ENCODE measurements around the gene TSPAN18. TPM values are rescaled to one million over a fixed set of nuclear protein-coding genes. Genes with fewer than 3 reads are reported as not detected.
A peak's percentile ranks its signal among the peaks of the same experiment; 100 is the strongest.

Gene TSPAN18
- polyA plus RNA-seq, 4 donors: 53.1 to 61.4 (median 57.6) TPM

DNA sequence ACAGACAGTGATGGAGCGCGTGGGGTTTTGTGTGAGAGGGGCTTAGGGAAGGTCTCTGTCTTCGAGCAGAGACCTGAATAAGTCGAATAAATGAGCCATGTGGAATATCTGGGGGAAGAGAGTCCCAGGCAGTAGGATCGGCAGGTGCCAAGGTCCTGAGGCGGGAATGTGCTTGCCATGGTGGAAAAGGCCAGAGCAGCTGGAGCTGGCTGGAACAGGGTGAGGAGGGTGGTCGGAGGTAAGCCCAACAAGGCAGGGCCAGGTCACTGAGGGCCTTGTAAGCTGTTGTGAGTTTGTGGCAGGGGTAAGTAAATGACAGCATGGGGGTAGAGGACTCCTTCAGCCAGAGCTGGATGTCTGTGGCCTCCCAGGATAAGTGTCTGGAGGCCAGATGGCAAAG is 152.7 kb downstream of the TSPAN18 start:
- DNase-seq (ENCODE audit: low read depth in 4 of 4, low spot score in 3 of 4): no peak

DNA sequence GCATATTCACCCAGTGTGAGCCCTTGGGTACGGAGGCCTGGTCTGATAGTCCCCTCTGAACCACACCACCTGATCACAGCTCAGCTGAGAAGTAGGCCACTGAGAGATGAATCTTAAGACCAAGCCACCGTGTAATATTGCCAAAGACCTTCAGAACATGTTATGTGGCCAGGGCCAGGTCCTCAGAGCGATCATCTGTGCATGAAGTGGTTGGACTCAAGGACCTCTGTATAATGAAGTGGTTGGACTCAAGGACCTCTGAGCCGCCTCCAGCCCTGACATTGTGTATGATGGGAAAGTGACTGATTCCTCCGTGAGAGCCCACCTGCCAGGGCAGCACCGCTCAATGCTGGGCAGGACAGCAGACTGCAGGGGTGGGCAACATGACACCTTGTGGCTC is 153.7 kb downstream of the TSPAN18 start:
- DNase-seq (ENCODE audit: low read depth in 4 of 4, low spot score in 3 of 4): no peak

DNA sequence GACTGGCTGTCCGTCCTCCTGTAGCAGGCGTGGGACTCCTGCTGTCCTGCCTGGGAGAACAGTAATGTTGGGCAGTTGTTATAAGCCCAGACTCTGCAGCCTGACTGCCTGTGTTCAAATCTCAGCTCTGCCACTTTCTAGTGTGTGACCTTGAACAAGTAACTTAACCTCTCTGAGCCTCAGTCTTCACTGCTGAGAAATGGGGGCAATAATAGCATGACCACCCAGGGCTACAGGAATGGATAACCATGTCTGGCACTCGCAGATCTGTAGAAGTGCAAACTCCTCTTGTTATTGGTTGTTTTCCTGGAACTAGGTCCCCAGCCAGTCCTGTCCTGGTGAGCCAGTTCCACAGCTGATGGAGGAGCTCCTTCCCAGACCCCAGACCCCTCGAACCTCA is 154.2 kb downstream of the TSPAN18 start:
- DNase-seq (ENCODE audit: low read depth in 4 of 4, low spot score in 3 of 4): no peak

DNA sequence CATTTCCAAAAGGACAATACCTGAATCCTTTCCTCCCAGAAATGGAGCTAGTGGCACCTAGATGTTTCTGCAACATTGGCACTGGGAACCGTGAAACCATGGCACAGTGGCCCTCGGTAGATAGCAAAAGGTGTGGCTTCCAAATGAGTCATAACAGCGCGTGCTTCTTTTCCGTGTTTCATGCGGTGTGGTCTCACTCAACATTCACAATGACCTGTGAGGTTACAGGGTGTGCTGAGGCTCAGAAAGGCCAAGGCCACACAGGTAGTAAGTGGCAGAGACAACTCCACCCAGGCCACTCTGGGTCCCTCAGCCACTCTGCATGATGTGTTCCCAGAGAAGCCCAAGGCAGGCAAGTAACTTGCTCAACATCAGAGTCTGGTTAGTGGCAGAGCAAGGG is 156.5 kb downstream of the TSPAN18 start:
- no peak for DNase-seq (ENCODE audit: low read depth in 4 of 4, low spot score in 3 of 4)

DNA sequence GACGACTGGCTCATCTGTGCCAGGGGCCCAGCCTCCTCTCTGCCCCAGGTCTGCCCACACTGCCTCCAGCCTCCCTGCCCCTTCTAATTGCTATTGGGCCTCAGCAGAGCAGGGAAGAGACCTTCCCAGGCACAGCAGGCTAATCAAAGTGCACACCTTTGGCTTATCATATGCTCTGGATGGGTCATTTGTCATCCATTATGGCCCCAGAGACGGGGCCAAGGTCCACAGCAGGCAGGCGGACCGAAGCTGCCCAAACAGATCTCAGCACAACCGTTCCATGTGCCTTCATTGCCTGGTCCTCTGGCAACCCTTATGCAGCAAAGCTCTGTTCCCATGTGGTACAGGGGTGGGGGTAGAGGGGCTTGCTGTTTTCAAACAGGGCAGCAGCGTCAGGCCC is 157.3 kb downstream of the TSPAN18 start:
- DNase-seq (ENCODE audit: low read depth in 4 of 4, low spot score in 3 of 4): no peak

DNA sequence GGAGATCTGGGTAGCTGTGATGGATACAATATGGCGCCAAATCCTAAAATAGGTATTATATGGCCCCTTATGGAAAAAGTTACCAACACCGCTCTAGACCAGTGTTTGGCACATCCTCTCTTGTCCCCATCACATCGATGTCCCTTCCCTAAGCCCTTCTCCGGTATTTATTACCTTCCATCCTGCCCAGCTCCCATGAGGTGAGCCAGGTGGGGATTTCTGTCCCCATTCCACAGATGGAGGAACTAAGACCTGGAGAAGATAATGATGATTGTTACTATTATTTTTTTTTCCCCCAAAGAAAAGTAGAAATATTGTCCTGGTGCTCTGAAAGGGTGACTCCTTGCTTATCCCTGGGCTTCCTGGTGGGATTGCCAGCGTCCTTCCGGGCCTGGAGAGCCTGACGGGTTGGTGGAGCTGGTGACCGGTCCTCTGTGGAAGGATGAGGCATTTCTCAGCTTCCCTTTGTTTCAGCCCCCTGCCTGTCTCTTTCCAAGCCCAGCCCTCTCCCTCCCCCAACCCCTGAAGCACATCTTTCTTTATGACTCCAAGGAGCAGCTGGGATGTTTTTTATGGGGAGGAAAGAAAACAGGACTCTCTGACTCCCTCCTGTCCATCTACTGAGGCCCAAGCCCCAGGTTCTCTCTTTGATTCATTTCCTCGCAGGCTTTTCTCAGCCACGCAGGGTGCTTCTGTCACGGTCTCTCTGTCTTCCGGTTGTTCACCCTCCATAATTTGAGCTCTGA is 158.5 kb downstream of the TSPAN18 start:
- DNase-seq (ENCODE audit: low read depth in 4 of 4, low spot score in 3 of 4): no peak

DNA sequence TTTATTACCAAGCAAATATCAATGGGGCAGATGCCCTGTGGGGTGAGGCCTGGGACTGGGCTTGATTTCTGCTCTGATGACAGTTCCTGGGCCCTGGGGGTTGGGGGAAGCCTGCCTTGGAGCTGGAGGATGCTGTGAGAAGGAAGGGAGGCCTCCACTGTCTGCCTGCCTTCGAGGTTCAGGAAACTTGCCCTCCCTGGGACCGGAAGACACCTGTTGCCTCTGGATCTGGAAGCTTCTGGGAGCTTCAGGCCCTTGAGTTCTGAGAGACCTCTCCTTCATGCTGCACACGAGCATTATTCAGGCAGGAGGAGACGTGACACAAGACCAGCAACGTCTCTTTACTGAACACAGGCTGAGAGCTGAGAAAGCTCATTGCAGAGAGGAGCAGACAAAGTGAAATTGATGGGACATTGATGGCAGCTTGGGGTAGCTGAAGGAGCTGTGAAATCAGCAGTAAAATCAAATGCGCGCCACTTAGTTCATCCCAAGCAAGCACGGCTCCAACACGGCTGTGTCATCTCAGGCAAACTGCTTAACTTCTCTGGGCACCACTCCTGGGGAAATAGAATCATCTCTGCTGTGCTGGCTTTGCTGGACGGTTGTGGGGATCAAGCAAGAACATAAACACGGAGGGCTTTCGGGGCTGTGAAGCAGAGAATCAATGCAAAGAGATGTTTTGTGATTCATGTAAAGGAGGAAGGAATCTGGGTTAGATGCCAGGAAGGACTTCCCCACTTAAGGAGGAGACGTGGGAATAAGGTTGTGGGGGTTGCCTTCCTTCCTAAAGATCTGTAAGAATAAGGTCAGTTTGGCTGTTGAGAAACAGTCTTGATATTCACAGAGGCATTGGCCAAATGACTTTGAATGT is 159.4 kb downstream of the TSPAN18 start:
- DNase-seq (ENCODE audit: low read depth in 4 of 4, low spot score in 3 of 4): no peak

DNA sequence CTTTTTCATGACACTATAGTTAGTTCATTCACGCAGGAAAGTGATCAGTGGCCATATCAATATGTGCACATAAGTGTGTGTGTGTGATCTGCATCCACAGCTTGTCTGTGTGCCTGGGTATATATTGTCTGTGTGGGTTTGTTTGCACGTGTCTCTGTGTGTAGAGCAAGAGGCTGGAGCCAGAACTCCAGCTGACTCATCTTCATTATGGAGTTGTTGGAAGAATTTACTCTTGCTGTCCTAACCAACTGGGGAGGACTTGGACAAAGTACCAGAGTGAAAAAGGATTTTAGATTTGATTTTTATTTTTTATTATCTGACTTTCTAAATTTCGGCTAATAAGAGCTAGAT is 160.0 kb downstream of the TSPAN18 start:
- DNase-seq (ENCODE audit: low read depth in 4 of 4, low spot score in 3 of 4): no peak

DNA sequence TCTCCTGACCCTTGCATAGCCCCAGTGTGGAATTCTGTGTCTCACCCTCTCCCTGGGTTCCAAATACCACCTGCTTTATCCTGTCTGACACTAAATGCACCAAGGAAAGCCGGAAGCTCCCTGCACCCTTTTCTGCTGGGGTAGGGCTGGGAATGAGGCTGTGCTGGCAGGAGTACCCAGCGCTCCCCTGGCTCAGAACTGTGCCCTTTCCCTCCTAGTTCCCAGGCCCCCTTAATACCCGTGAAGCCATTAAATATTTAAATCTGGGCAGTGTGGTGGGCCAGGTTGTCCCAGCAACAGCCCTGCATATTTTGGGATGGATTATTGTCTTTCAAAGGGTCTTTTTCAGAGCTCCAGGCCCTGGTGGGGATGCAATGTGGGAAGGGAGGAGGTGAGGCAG is 160.9 kb downstream of the TSPAN18 start:
- no peak for DNase-seq (ENCODE audit: low read depth in 4 of 4, low spot score in 3 of 4)

DNA sequence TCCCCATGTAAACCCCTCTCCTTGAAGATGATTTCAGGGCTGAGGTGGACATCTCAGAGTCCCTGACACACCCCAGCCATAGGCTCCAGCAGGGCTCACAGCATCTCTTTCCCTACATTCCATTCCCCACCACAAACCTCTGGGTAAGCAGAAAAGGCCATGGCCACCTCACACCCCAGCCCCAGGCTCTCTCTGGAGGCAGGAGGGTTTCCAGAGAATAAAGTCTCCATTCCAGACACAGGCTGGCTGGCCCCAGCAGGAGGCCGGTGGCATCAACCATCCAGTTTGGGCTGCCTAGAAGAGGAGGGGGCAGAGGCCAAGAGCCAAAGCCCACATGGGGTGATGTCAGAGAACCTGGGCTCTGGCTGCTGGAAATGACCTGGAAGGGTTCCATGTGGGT is 162.5 kb downstream of the TSPAN18 start:
- DNase-seq (ENCODE audit: low read depth in 4 of 4, low spot score in 3 of 4): no peak

DNA sequence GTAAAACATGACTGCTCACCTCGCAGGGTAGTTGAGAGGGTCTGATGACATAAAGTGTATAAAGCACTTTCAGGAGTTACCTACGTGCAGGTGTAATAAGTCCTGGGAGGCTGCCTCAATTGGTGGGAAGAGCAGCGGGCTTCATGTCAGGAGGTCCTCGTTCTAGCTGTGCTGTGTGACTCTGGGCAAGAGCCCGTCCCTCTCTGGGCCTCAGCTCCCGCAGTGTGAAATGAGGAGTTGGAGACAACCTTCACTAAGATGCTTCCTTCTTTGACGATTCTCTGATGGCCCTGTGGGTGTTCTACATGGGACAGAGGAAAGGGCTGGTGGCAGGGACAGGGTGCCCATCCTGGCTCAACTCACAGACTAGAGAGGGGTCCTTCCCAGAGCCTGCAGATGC is 166.1 kb downstream of the TSPAN18 start:
- DNase-seq (ENCODE audit: low read depth in 4 of 4, low spot score in 3 of 4): no peak

DNA sequence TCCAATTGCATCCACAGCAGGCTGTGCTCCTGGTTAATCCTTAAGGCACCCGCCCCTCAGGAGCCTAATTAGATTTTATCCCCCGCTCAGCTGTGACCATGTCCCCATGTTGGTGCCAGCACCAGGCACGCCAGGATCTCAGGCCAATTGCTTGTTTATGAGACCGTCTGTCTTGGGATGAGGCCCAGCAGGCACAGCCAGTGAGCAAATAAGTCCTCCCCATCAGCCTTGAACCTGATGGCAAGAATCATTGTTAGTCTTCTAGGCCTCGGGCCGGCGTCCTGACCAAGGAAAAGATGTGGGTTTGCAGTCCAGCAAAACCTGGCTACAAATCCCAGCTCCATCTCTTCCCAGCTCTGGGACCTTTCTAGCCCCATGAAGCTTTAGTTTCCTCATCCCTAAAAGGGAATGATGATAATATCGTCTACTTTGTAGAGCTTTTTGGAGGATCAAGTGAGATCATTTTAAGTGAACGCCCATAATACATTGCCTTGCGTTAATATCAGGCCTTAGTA is 166.6 kb downstream of the TSPAN18 start:
- DNase-seq (ENCODE audit: low read depth in 4 of 4, low spot score in 3 of 4): no peak

DNA sequence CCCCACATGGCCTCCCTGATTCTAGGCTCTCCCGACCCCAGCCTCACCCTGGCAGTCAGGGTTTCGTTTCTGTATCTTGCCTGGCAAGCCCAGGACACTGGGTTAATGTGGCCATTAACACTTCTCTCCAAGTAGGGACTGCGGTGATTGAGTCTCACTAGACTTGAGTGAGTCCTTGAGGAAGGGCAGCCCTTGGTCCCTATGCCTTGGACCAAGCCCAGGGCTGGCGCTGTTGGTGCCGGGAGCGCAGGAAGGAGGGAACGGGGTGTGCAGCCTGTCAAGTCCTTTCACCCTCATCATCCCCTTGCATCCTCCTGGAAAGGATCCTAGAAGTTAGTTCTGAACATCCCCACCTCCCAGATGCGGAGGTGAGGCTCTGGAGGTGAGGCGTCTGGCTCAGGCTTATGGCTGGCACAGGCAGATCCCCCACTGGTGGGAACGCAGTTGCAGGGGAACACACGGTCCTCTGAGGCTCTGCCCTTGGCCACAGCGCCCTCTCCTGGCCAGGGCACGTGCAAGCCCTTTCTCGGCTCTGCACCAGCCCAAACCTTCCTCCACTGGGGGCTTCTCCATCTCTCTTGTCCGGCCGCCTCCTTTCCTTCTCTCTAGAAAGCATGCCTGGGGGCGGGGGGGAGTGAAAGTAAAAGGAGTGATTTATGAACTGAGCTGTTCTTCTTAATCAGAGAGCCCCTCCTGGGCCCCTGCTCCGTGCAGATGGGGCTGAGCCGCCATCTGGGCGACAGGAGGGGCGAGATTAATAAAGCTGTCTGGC is 167.3 kb downstream of the TSPAN18 start:
- DNase-seq (ENCODE audit: low read depth in 4 of 4, low spot score in 3 of 4): peak; percentile 53 to 63 (median 56)

DNA sequence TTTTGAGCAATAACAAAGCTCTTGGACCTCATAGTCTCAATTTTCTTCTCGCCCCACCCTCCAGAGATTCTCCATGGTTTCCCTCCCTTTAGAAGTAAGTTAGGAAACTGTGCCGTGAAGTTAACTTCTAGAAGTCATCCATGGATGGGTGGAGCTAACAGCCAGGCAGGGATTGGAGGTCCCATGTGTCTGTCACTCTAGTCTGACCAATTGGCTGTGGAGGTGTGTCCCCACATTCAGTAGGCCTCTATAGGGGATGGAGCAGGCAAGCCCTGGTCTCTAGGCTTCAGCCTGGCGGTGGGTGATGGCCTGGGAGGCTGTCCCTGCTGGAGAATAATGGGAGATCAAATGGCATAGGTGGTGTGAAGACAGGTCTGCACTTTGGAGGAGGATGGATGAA is 173.2 kb downstream of the TSPAN18 start:
- DNase-seq (ENCODE audit: low read depth in 4 of 4, low spot score in 3 of 4): no peak

DNA sequence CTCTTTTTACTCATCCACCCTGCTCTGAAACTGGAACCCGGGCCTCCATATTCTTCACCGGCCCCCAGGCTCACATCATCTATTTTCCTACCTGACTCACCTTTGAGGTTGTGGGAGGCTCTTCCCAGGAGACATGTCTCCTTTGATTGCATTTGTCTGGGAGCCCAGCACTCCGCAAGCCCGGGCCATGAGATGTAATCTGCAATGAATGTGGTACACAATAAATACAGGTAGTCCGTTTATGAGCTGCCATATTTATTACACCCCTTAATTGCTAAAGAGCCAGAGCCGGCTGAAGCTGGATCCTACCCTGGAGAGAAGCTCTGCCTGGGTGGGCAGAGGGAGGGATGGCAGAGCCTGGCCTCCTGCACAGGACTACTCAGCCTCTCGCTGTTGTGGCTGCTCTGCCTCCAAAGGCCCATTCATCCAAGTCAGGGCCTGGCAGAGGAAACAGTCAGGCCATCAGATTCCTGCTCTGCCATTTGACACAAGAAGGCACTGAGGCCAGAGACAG is 174.4 kb downstream of the TSPAN18 start:
- no peak for DNase-seq (ENCODE audit: low read depth in 4 of 4, low spot score in 3 of 4)

DNA sequence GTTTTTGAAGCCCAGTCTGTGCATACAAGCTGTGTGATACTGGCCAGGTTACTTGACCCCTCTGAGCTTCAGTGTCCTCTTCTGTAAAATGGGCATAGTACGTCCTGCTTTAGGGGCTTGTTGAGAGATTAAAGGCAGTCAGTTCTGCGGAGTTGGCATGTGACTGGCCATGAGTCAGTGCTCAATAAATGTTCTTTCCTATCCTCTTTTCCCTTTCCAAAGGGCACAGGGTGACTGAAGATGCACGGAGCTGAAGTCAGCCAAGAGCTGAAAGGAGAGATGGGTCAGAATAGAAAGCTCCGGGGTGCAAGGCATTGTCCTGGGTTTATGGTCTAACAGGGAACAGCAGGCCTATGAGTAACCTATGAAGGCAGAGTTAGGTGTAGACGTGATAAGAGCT is 175.0 kb downstream of the TSPAN18 start:
- DNase-seq (ENCODE audit: low read depth in 4 of 4, low spot score in 3 of 4): no peak

DNA sequence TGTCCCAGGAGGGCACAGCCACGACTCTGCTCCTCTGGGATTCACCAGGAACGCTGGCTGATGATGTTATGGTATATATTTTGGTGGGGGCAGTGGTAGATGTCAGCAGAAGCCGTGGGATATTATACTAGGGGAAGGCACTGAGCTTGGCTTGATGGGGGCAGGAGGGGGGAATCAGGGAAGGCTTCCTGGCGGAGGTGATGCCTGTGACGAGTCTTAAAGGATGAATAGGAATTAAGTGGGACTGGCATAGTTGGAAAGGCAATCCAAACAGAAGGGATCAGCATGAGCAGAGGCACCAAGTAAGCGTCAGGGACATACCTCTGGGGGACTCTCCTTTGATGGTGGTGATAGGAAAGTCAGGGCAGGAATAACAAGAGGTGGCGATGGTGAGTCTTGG is 176.3 kb downstream of the TSPAN18 start:
- DNase-seq (ENCODE audit: low read depth in 4 of 4, low spot score in 3 of 4): no peak

DNA sequence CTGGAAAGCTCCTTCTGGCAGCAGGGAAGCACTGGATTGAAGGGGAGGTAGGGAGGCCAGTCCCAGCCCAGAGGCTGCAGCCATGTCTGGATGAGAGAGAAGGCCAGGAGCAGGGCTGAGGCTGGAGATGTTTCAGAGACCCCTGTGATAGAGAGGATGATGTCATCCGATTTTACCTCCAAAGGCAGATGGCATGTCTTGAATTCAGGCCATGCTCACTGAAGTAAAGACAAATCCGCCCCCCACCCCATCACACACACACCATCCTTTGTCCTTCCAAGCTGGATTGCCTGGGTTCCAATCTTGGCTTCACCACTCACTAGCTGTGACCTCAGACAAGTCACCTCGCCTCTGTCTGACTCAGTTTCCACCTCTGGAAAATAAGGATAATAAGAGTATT is 176.8 kb downstream of the TSPAN18 start:
- DNase-seq (ENCODE audit: low read depth in 4 of 4, low spot score in 3 of 4): no peak

DNA sequence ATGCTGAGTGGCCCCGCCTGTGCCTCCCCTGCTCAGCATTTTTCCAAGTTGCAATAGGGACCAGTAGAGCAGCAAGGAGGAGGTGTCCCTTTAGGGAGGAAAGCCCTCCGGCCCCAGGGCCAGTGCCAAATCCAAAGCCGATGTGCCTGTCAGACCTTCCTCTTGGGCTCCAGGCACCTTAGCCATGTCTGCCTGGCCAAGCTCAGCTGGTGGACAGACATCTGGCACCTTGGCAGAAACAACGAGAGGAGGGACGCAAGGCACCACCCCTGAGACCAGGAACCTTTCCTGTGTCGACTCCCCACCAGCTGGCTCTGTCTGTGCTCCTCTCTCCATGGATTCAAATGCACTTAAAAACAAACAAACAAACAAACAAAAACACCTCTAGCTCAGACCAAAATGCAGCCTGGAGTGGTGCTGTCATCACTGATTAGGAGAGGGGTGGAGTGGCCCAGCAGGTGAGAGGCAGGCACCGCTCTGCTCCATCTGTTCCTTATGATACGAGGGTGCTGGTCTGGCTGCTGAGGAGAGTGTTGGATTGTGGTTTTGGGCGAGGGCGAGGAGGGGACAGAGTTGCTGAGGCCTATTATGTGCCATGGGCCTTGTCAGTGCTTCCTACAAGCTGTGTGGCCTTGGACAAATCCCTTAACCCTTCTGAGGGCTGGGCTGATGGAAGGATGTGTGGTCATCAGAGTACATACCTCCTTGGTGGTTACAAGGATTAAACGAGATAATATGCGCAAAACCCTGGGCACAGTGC is 177.7 kb downstream of the TSPAN18 start:
- DNase-seq (ENCODE audit: low read depth in 4 of 4, low spot score in 3 of 4): no peak

All from right renal pelvis (tissue), 4 donors.